GM12864 (cell line): ENCODE data around the gene TAS2R14.

Experiments
- DNase-seq: peaks from one replicate; pipeline ENCODE4 v3.0.0-alpha.2; 2011; ENCODE audit warnings: low read depth
- H3K4me3 ChIP-seq: 2 replicates; pipeline ENCODE4 v1.5.1; 2011; ENCODE audit warnings: mild to moderate bottlenecking, low read depth, low read length, control low read depth
- CTCF ChIP-seq: IDR thresholded peaks from 2 replicates; pipeline ENCODE4 v1.5.1; 2011; ENCODE audit warnings: low read depth, mild to moderate bottlenecking, moderate library complexity, low read length, control low read depth, inconsistent platforms; ENCODE audit errors: missing control alignments

The TAS2R14 gene

GRCh38 chr12:10941916-10942607, 3.0 kb upstream of the TAS2R14 start:
- TF ChIP-seq CTCF = no peak
- no peak overlapping the region for H3K4me3 ChIP-seq
- no peak for DNase-seq

- H3K4me3 ChIP-seq = no peak overlapping the region
- no peak for TF ChIP-seq CTCF
- no peak for DNase-seq
Measured at GRCh38 chr12:10941369-10941768, 2.3 kb upstream of the TAS2R14 start.

GRCh38 chr12:10940389-10940788, 1.3 kb upstream of the TAS2R14 start:
- no peak for TF ChIP-seq CTCF
- no peak for DNase-seq
- H3K4me3 ChIP-seq = no peak overlapping the region

- no peak for TF ChIP-seq CTCF
- no peak overlapping the region for H3K4me3 ChIP-seq
- DNase-seq = no peak
Measured at GRCh38 chr12:10936506-10936905, 2.6 kb downstream of the TAS2R14 start.

- DNase-seq = no peak
- no peak within 1 kb of the TSS for H3K4me3 ChIP-seq
- no peak for TF ChIP-seq CTCF
Measured at GRCh38 chr12:10928746-10929286, 10.2 kb downstream of the TAS2R14 start, which contains the start of gene PRH2. PRH2 (plus strand) TSS chr12:10929236; CDS start chr12:10929274, 38 bp downstream.

GRCh38 chr12:10926269-10926668, 12.8 kb downstream of the TAS2R14 start:
- TF ChIP-seq CTCF = no peak
- H3K4me3 ChIP-seq = no peak overlapping the region
- no peak for DNase-seq

GRCh38 chr12:10919809-10920208, 19.3 kb downstream of the TAS2R14 start:
- TF ChIP-seq CTCF = no peak
- H3K4me3 ChIP-seq = no peak overlapping the region
- DNase-seq = no peak
